Subcutaneous adipose tissue (tissue), 4 donors: ENCODE results near the gene KYNU. TPM values are rescaled to one million over a fixed set of nuclear protein-coding genes. Genes with fewer than 3 reads are reported as not detected.

ENCODE experiments used
- total RNA-seq, 4 donors: library from RNA; depleted of rRNA; stranded (reverse); fragments of >200 nt; gene quantifications; one replicate each; pipeline ENCODE4 v1.1.0, GENCODE V29; 2016
- TF ChIP-seq, protein P1 (sequence below): fragments of 450-650 bp; IDR thresholded peaks from one replicate; pipeline ENCODE4 v1.5.1; 2016; ENCODE audit warnings: low read depth, mild to moderate bottlenecking, control low read depth, antibody characterized with exemption, moderate library complexity

Gene KYNU
- total RNA-seq, 4 donors from 2014 or later, result 3.4 to 38.9 (median 10.5) TPM

DNA sequence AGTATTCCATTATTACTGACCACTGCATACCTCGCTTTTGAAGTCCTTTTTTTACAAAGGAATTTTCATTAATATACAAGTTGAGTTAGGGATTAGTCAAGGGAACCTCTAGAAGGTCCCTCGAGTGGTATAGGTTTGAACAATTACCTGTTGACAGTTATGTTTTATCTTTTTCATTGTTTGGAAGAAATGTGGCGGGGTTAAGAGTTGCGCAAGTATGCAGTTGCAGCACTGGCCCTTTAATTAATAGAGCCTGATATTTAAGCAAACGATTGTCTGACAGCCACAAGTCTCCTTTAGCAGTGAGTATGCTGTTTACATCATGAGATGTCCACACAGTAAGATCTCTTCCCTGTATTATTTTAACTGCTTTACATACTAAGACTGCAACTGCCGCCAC is 24.3 kb downstream of the KYNU start:
- TF ChIP-seq, protein P1, sequence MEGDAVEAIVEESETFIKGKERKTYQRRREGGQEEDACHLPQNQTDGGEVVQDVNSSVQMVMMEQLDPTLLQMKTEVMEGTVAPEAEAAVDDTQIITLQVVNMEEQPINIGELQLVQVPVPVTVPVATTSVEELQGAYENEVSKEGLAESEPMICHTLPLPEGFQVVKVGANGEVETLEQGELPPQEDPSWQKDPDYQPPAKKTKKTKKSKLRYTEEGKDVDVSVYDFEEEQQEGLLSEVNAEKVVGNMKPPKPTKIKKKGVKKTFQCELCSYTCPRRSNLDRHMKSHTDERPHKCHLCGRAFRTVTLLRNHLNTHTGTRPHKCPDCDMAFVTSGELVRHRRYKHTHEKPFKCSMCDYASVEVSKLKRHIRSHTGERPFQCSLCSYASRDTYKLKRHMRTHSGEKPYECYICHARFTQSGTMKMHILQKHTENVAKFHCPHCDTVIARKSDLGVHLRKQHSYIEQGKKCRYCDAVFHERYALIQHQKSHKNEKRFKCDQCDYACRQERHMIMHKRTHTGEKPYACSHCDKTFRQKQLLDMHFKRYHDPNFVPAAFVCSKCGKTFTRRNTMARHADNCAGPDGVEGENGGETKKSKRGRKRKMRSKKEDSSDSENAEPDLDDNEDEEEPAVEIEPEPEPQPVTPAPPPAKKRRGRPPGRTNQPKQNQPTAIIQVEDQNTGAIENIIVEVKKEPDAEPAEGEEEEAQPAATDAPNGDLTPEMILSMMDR, result no peak

DNA sequence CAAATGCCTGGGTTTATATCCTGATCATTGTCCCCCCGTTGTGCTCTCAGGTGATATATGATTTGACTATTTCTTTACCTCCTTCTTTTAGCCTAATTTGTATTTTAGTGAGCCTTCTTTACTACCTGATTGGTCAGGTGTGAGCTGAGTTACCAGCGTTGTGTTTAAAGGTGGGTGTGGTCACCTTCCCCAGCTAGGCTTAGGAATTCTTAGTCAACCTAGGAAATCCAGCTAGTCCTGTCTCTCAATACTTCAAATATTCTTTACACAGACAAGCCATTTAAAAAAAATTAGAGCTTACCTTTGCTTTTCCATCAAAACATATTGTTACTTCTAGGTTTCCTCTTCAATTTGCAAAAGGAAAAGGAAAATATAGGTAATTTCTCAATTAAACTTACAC is 30.2 kb downstream of the KYNU start:
- TF ChIP-seq, protein P1, result no peak

DNA sequence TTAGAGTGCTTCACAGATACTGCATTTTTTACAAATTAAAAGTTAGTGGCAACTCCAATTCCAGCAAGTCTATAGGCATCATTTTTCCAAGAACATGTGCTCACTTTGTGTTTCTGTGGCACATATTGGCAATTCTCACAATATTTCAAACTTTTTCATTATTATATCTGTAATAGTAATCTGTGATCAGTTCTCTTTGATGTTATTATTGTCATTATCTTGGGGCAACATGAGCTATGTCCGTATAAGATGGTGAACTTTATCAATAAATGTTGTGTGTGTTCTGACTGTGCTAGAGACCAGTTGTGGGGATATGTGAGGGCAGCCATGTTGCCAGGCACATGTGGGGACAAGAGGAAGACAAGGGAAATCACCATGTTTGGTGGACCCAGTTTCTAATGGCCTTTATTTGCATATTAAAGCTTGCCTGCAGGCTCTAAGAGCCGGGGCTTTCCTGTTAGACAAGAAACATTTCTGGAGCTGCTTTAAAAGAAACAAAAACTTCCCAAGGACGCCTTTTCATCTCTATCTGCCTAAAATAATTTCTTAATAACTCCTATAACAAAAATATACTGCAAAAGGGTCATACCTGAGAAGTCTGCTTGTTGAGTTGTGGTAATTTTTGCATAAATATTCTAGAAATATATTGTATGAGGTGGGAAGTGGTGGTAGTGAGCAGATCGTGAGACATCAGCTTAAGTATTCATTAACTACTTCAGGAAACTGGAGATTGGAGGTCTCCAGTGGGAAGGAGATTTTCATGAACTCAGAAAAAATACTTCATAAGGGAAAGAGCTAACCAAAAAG is 37.2 kb downstream of the KYNU start:
- TF ChIP-seq, protein P1, result no peak

DNA sequence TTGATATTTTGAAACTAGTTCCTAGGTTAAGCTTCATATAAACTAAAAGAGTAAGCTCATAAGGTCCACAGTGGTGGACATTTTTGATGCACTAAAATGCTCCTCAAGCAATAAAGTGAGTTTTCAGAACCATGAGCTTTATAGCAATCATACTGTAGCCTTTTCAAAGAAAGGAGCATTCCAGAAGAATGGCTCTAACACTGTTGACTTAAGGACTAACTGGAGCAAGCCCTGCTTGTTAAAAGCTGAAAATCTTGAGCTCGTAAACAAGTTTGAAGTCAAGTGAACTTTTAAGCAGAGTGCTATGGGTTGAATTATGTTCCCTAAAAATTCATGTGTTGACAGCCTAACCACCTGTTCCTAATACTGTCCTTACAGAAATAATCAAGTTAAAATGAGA is 38.0 kb downstream of the KYNU start:
- TF ChIP-seq, protein P1, result no peak

DNA sequence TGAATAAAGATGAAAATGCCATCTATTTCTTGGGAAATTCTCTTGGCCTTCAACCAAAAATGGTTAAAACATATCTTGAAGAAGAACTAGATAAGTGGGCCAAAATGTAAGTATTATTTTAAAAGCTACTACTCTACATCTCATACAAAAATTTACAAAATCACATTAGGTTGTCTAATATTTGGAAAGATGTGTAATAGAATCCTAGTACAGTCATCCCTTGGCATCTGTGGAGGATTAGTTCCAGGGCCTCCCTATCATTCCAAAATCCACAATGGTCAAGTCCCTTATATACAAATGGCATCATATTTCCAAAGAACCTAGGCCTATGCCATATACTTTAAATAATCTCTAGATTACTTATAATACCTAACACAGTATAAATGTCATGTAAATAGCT is 41.2 kb downstream of the KYNU start:
- TF ChIP-seq, protein P1, result no peak

DNA sequence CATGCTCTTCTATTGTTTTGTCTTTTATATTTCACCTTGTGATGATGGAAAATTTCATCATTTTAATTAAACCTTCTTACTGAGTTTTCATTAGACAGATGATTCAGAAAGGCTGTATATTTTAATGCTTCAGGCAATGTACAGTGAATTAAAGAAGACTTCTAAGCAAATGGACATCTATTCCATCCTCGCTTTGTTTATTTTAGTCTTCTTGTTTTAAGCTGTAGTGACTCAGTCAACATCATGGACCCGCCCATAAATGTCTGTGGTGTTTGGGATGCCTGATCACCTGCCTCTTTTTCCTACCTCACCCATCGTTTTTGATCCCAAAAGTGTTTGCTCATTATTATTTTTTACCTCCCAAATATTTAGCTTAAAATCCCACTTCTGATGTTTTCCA is 43.1 kb downstream of the KYNU start:
- TF ChIP-seq, protein P1, result no peak

DNA sequence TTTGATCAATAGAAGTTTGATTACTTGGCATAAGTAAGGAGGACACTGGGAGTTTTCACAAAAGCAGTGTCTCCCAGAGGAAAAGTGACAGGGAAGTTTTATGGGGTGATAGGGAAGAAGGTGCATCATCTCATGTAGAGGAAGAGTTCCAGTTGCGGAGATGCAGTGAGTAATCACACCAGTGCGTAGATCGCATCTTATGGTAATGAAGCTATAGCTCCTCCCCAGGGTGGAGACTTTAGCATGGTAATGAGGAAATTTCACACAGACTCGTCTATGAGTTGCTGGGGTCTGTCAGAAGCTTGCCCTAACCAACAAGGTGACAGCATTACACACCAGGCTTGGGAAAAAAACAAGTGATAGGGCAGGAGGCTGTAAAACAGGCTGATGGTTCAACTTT is 49.0 kb downstream of the KYNU start:
- TF ChIP-seq, protein P1, result no peak
